Spinal cord (tissue), 10 donors: ENCODE measurements around the gene DCAF6. TPM values are rescaled to one million over a fixed set of nuclear protein-coding genes. Genes with fewer than 3 reads are reported as not detected.
A peak's percentile ranks its signal among the peaks of the same experiment; 100 is the strongest.

Experiments
- DNase-seq, 6 donors: peaks; one replicate each; pipeline versions ENCODE4 v3.0.0 to v3.0.0-alpha.2; 2013 to 2015; ENCODE audit warnings: low spot score in 6 of 6, low read depth in 4 of 6
- H3K27ac ChIP-seq: one replicate; pipeline ENCODE4 v1.5.1; 2013; ENCODE audit warnings: low read depth, low read length, control low read depth
- H3K27me3 ChIP-seq: one replicate; pipeline ENCODE4 v1.6.1; 2013; ENCODE audit warnings: low read length; ENCODE audit not compliant: control insufficient read depth, insufficient read depth
- H3K36me3 ChIP-seq: one replicate; pipeline ENCODE4 v1.6.1; 2013; ENCODE audit warnings: low read length; ENCODE audit not compliant: control insufficient read depth, insufficient read depth
- H3K4me1 ChIP-seq: one replicate; pipeline ENCODE4 v1.6.1; 2013; ENCODE audit warnings: low read length; ENCODE audit not compliant: control insufficient read depth, insufficient read depth
- H3K4me3 ChIP-seq: one replicate; pipeline ENCODE4 v1.5.1; 2013; ENCODE audit warnings: low read depth, low read length, control low read depth
- H3K9me3 ChIP-seq: one replicate; pipeline ENCODE4 v1.6.1; 2013; ENCODE audit warnings: low read length; ENCODE audit not compliant: control insufficient read depth, insufficient read depth
- WGBS: methylation state at CpG from one replicate; pipeline ENCODE4 v1.1.5; 2013; ENCODE audit warnings: missing lambda C conversion rate; ENCODE audit not compliant: insufficient coverage; 5-methylcytosine and 5-hydroxymethylcytosine counted together
- polyA plus RNA-seq, 2 donors: library from polyadenylated mRNA; unstranded; fragments of 120-200 nt; gene quantifications; one replicate each; pipeline ENCODE4 v1.2.1, GENCODE V29; 2013; ENCODE audit not compliant: insufficient read length in 2 of 2
- total RNA-seq, 2 donors: library from RNA; depleted of rRNA in 1 of 2; stranded (reverse); fragments of 120-200 nt in 1 of 2; fragments of >200 nt in 1 of 2; gene quantifications; one replicate each; pipeline versions ENCODE4 v1.2.3 to v1.2.4, GENCODE V29; 2013 to 2014
- donor health status: healthy.

Gene DCAF6
- total and polyA plus RNA-seq, 4 donors = 43.2 to 55.4 (median 50.0) TPM

- no peaks in the 10 kb centered on the region for H3K9me3 ChIP-seq
- peaks cover 19% of the 10 kb centered on the region for H3K4me1 ChIP-seq
- 66% methylated on average over 5 of the region's 8 CpGs for WGBS
- H3K27me3 ChIP-seq = no peaks in the 10 kb centered on the region
- H3K36me3 ChIP-seq = peaks cover 60% of the 10 kb centered on the region
- no peak overlapping the region for H3K4me3 ChIP-seq
- peak in 1 of 6 donors; percentile 10 for DNase-seq
- no peak overlapping the region for H3K27ac ChIP-seq
These were observed 155.5 kb downstream of the DCAF6 start for GRCh38 chr1:168091720-168092550.

- no peaks in the 10 kb centered on the region for H3K9me3 ChIP-seq
- 86% methylated on average over 15 of the region's 16 CpGs for whole genome bisulfite sequencing
- H3K36me3 ChIP-seq = peaks cover 61% of the 10 kb centered on the region
- no peak overlapping the region for H3K4me3 ChIP-seq
- no peak overlapping the region for H3K27ac ChIP-seq
- no peaks in the 10 kb centered on the region for H3K27me3 ChIP-seq
- peaks cover 19% of the 10 kb centered on the region for H3K4me1 ChIP-seq
- DNase-seq = peak in 1 of 6 donors; percentile 14
These were observed 156.3 kb downstream of the DCAF6 start for GRCh38 chr1:168092566-168093355.

GRCh38 chr1:168093616-168094015, 157.1 kb downstream of the DCAF6 start:
- H3K27me3 ChIP-seq = no peaks in the 10 kb centered on the region
- H3K4me3 ChIP-seq = no peak overlapping the region
- 92% methylated on average over 4 of the region's 4 CpGs for WGBS
- peaks cover 66% of the 10 kb centered on the region for H3K36me3 ChIP-seq
- DNase-seq = no peak
- peaks cover 19% of the 10 kb centered on the region for H3K4me1 ChIP-seq
- H3K27ac ChIP-seq = no peak overlapping the region
- no peaks in the 10 kb centered on the region for H3K9me3 ChIP-seq

GRCh38 chr1:168095476-168095875, 159.0 kb downstream of the DCAF6 start:
- Histone ChIP-seq H3K9me3 (no peaks in the 10 kb centered on the region), H3K36me3 (peaks cover 61% of the 10 kb centered on the region), H3K27me3 (no peaks in the 10 kb centered on the region), H3K27ac (no peak overlapping the region), H3K4me3 (no peak overlapping the region), H3K4me1 (peaks cover 19% of the 10 kb centered on the region)
- DNase-seq = no peak
- WGBS = 95% methylated on average over 5 of the region's 6 CpGs

GRCh38 chr1:168096296-168097165, 160.0 kb downstream of the DCAF6 start:
- Histone ChIP-seq H3K36me3 (peaks cover 53% of the 10 kb centered on the region), H3K27me3 (no peaks in the 10 kb centered on the region), H3K4me1 (peaks cover 19% of the 10 kb centered on the region), H3K9me3 (no peaks in the 10 kb centered on the region), H3K4me3 (no peak overlapping the region), H3K27ac (no peak overlapping the region)
- no peak for DNase-seq
- 91% methylated on average over 24 of the region's 27 CpGs for WGBS

GRCh38 chr1:168097921-168098528, 161.5 kb downstream of the DCAF6 start:
- Histone ChIP-seq H3K27me3 (no peaks in the 10 kb centered on the region), H3K4me1 (peaks cover 7% of the 10 kb centered on the region), H3K4me3 (no peak overlapping the region), H3K27ac (no peak overlapping the region), H3K9me3 (no peaks in the 10 kb centered on the region), H3K36me3 (peaks cover 42% of the 10 kb centered on the region)
- 97% methylated on average over 11 of the region's 12 CpGs for WGBS
- no peak for DNase-seq

GRCh38 chr1:168098534-168099320, 162.2 kb downstream of the DCAF6 start:
- peaks cover 47% of the 10 kb centered on the region for H3K36me3 ChIP-seq
- no peaks in the 10 kb centered on the region for H3K9me3 ChIP-seq
- WGBS = 97% methylated on average over 10 of the region's 15 CpGs
- no peak for DNase-seq
- H3K27ac ChIP-seq = no peak overlapping the region
- no peaks in the 10 kb centered on the region for H3K27me3 ChIP-seq
- H3K4me3 ChIP-seq = no peak overlapping the region
- H3K4me1 ChIP-seq = peaks cover 7% of the 10 kb centered on the region

- Histone ChIP-seq H3K9me3 (no peaks in the 10 kb centered on the region), H3K36me3 (peaks cover 51% of the 10 kb centered on the region), H3K27me3 (no peaks in the 10 kb centered on the region), H3K27ac (no peak overlapping the region), H3K4me3 (no peak overlapping the region), H3K4me1 (peaks cover 7% of the 10 kb centered on the region)
- no peak for DNase-seq
- WGBS = 41% methylated on average over 4 of the region's 7 CpGs
These were observed 162.9 kb downstream of the DCAF6 start for GRCh38 chr1:168099337-168099801.
